Amygdala (tissue), 56 donors: ENCODE data around the gene KLK6.

Source experiments
- DNase-seq, 56 donors: peaks; one replicate each; lab custom pipeline; 2025; lab: John Stamatoyannopoulos, UW

KLK6 gene

GRCh38 chr19:50912727-50913716 lies 56.4 kb downstream of the KLK6 start:
- DNase-seq: no peak

DNA sequence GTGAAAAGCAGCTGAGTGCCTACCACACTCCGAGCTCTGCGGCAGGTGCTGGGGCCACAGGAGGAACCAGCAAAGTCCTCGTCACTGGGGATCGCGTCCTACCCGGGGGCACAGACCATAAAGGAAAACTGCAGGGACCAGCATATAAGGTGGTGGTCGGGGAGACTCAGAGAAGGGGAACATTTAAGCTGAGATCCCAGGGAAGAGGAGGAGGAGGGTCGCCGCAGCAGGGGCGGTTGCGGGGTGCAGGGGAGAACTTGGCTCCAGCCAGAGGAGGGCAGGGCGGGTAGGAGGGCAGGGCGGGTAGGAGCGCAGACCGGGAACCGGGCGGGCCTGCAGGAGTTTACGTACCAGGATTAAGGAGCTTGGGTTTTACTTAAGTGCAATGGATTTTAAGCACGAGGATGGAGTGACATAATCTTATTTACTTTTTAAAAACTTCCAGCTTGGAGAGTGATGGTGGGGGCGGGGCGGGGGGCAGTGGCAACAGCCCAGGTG lies 57.2 kb downstream of the KLK6 start:
- DNase-seq: no peak

GRCh38 chr19:50911206-50912101 lies 57.9 kb downstream of the KLK6 start, which contains the start of gene KLK4:
Gene KLK4, minus strand, starts transcription at chr19:50911395. Its CDS starts 657 bp downstream, at chr19:50910738.
- no peak for DNase-seq

DNA sequence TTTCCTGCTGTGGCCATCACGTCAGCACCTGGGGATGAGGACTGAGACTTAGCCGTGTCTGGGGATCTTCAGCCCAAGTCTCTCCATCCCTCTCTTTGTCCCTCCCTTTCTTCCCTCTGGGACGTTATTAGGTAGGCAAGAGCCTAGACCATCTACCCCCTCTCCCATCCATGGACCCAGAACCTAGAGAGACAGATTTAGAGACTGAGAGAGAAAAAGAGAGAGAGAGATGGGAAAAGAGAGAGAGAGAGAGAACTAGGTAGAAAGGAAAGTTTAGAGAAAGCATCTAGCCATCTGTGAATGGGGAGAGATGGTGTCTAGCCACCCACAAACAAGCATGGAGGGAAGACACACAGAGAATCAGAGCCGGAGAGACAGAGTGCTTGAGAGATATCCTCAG lies 58.7 kb downstream of the KLK6 start:
- no peak for DNase-seq

DNA sequence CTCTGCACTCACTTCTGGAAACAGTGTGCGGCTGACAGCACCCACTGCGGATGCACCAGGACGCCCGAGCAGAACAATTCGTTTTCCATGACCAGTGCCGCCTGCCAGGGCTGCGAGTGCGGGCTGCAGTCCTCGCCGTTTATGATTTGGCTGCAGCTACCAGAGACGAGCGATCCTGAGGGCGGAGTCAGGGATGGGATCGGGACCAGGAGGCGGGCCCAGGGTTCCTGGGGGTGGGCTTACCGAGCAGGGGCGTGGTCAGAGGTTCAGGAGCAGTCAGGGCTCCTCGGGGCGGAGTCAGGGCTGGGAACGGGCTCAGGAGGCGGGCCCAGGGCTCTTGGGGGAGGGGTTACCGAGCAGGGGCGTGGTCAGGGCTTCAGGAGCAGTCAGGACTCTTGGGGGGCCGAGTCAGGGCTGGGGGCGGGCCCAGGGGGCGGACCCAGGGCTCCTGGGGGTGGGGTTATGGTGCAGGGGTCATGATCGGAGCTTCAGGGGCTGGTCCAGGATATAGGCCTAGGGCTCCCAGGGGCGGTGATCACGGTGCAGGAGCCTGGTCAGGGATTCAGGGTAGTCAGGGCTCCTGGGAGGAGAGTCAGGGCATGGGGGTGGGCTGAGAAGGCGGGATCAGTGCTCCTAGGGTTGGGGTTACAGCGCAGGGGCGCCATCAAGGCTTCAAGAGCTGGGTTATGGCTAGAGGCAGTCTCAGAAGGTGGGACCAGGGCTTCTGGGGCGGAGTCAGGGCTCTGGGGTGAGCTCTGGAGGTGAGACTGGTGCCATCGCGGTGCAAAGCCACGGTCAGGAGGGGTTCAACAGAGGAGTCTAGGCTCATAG lies 59.9 kb downstream of the KLK6 start:
- DNase-seq: peak in 12 of 56 donors; percentile 3 to 50 (median 12)
